Measurements from ENCODE around the gene IL1R1.

GRCh38 chr2:102181376-102181775 lies 38.8 kb downstream of the IL1R1 start:
- TF ChIP-seq POLR2A (IDR thresholded peaks at IDR 0.05; ENCODE audit: low read depth, low read length) = no peak
- TF ChIP-seq POU2F2 (IDR thresholded peaks at IDR 0.05; ENCODE audit: low read depth, low read length) = no peak
- TF ChIP-seq SPI1 (IDR thresholded peaks at IDR 0.05; ENCODE audit: low read depth, low read length) = no peak

Measured in GM12891 (cell line).